Subcutaneous abdominal adipose tissue (tissue), 5 donors: Measurements from ENCODE around the gene XRCC5.

Experiments used
- H3K27ac ChIP-seq: one replicate; pipeline ENCODE4 v1.7.0; 2013; ENCODE audit warnings: low read depth, mild to moderate bottlenecking, inconsistent platforms, low read length, moderate library complexity
- H3K27me3 ChIP-seq, 5 donors: one replicate each; pipeline ENCODE4 v1.7.0; 2013; ENCODE audit warnings: low read length in 5 of 5, inconsistent platforms in 1 of 5; ENCODE audit not compliant: control insufficient read depth in 5 of 5, insufficient read depth in 4 of 5
- H3K36me3 ChIP-seq, 5 donors: one replicate each; pipeline ENCODE4 v1.7.0; 2013; ENCODE audit warnings: low read length in 5 of 5; ENCODE audit not compliant: control insufficient read depth in 5 of 5, insufficient read depth in 5 of 5
- H3K4me1 ChIP-seq, 5 donors: one replicate each; pipeline ENCODE4 v1.7.0; 2013; ENCODE audit warnings: low read length in 5 of 5, mild to moderate bottlenecking in 3 of 5, moderate library complexity in 1 of 5; ENCODE audit not compliant: control insufficient read depth in 5 of 5, insufficient read depth in 5 of 5
- H3K4me3 ChIP-seq, 5 donors: one replicate each; pipeline ENCODE4 v1.7.0; 2013; ENCODE audit warnings: low read length in 5 of 5, low read depth in 1 of 5
- H3K9ac ChIP-seq, 5 donors: one replicate each; pipeline ENCODE4 v1.7.0; 2013; ENCODE audit warnings: low read length in 5 of 5, mild to moderate bottlenecking in 4 of 5, moderate library complexity in 3 of 5
- H3K9me3 ChIP-seq, 5 donors: one replicate each; pipeline ENCODE4 v1.7.0; 2013; ENCODE audit warnings: low read length in 5 of 5; ENCODE audit not compliant: control insufficient read depth in 5 of 5
- donor health status: healthy.
- donor health status: healthy.
- donor health status: healthy.
- donor health status: healthy.
- donor health status: healthy.

XRCC5 gene

GRCh38 chr2:216163518-216163917 lies 54.4 kb downstream of the XRCC5 start:
- H3K4me3 ChIP-seq = no peak overlapping the region
- H3K27me3 ChIP-seq = no peaks in the 10 kb centered on the region
- H3K9ac ChIP-seq = no peak overlapping the region
- no peaks in the 10 kb centered on the region for H3K4me1 ChIP-seq
- H3K9me3 ChIP-seq = no peaks in the 10 kb centered on the region
- H3K27ac ChIP-seq = no peak overlapping the region
- H3K36me3 ChIP-seq = peaks cover 54 to 77% (median 65%) of the 10 kb centered on the region in 5 donors

- peaks cover 60 to 83% (median 70%) of the 10 kb centered on the region in 5 donors for H3K36me3 ChIP-seq
These were observed 54.9 kb downstream of the XRCC5 start for GRCh38 chr2:216164087-216164486.

GRCh38 chr2:216164576-216164975 lies 55.4 kb downstream of the XRCC5 start:
- no peak overlapping the region for H3K4me3 ChIP-seq
- no peak overlapping the region for H3K9ac ChIP-seq
- H3K36me3 ChIP-seq = peaks cover 62 to 88% (median 72%) of the 10 kb centered on the region in 5 donors
- H3K27ac ChIP-seq = no peak overlapping the region
- no peaks in the 10 kb centered on the region for H3K4me1 ChIP-seq
- H3K27me3 ChIP-seq = no peaks in the 10 kb centered on the region
- H3K9me3 ChIP-seq = no peaks in the 10 kb centered on the region

More at GRCh38 chr2:216164087-216164486, 54.9 kb downstream of the XRCC5 start:
- H3K27me3 ChIP-seq = no peaks in the 10 kb centered on the region
- no peaks in the 10 kb centered on the region for H3K4me1 ChIP-seq
- no peak overlapping the region for H3K27ac ChIP-seq
- no peak overlapping the region for H3K4me3 ChIP-seq
- no peak overlapping the region for H3K9ac ChIP-seq
- no peaks in the 10 kb centered on the region for H3K9me3 ChIP-seq

GRCh38 chr2:216165711-216166110 lies 56.6 kb downstream of the XRCC5 start:
- Histone ChIP-seq H3K36me3 (peaks cover 57 to 84% (median 67%) of the 10 kb centered on the region in 5 donors), H3K9ac (no peak overlapping the region), H3K4me1 (no peaks in the 10 kb centered on the region), H3K27ac (no peak overlapping the region), H3K9me3 (no peaks in the 10 kb centered on the region), H3K4me3 (no peak overlapping the region), H3K27me3 (no peaks in the 10 kb centered on the region)

GRCh38 chr2:216169087-216169486 lies 59.9 kb downstream of the XRCC5 start:
- peaks cover 34 to 54% (median 36%) of the 10 kb centered on the region in 5 donors for H3K36me3 ChIP-seq
- H3K27me3 ChIP-seq = no peaks in the 10 kb centered on the region
- H3K27ac ChIP-seq = no peak overlapping the region
- peaks cover 0 to 3% (median 0%) of the 10 kb centered on the region in 5 donors for H3K4me1 ChIP-seq
- no peak overlapping the region for H3K9ac ChIP-seq
- no peak overlapping the region for H3K4me3 ChIP-seq
- H3K9me3 ChIP-seq = no peaks in the 10 kb centered on the region

- Histone ChIP-seq H3K36me3 (peaks cover 29 to 51% (median 36%) of the 10 kb centered on the region in 5 donors), H3K9me3 (no peaks in the 10 kb centered on the region), H3K27ac (no peak overlapping the region), H3K4me3 (no peak overlapping the region), H3K9ac (no peak overlapping the region), H3K27me3 (no peaks in the 10 kb centered on the region), H3K4me1 (peaks cover 0 to 3% (median 0%) of the 10 kb centered on the region in 5 donors)
These were observed 61.1 kb downstream of the XRCC5 start for GRCh38 chr2:216170076-216170763.

GRCh38 chr2:216171011-216171410 lies 61.9 kb downstream of the XRCC5 start:
- no peaks in the 10 kb centered on the region for H3K27me3 ChIP-seq
- peaks cover 0 to 3% (median 0%) of the 10 kb centered on the region in 5 donors for H3K4me1 ChIP-seq
- H3K9me3 ChIP-seq = no peaks in the 10 kb centered on the region
- H3K4me3 ChIP-seq = no peak overlapping the region
- no peak overlapping the region for H3K9ac ChIP-seq
- peaks cover 27 to 51% (median 41%) of the 10 kb centered on the region in 5 donors for H3K36me3 ChIP-seq
- no peak overlapping the region for H3K27ac ChIP-seq

GRCh38 chr2:216172493-216172892 lies 63.3 kb downstream of the XRCC5 start:
- no peaks in the 10 kb centered on the region for H3K9me3 ChIP-seq
- H3K27me3 ChIP-seq = no peaks in the 10 kb centered on the region
- H3K36me3 ChIP-seq = peaks cover 25 to 41% (median 31%) of the 10 kb centered on the region in 5 donors
- H3K27ac ChIP-seq = no peak overlapping the region
- peaks cover 0 to 3% (median 0%) of the 10 kb centered on the region in 5 donors for H3K4me1 ChIP-seq
- H3K9ac ChIP-seq = no peak overlapping the region
- H3K4me3 ChIP-seq = no peak overlapping the region

GRCh38 chr2:216179015-216179414 lies 69.9 kb downstream of the XRCC5 start:
- H3K36me3 ChIP-seq = peaks cover 29 to 41% (median 35%) of the 10 kb centered on the region in 5 donors
- H3K9me3 ChIP-seq = no peaks in the 10 kb centered on the region
- H3K9ac ChIP-seq = no peak overlapping the region
- no peaks in the 10 kb centered on the region for H3K27me3 ChIP-seq
- H3K27ac ChIP-seq = no peak overlapping the region
- no peak overlapping the region for H3K4me3 ChIP-seq
- H3K4me1 ChIP-seq = peaks cover 0 to 3% (median 0%) of the 10 kb centered on the region in 5 donors

- Histone ChIP-seq H3K36me3 (peaks cover 13 to 30% (median 23%) of the 10 kb centered on the region in 5 donors), H3K4me1 (peaks cover 0 to 3% (median 0%) of the 10 kb centered on the region in 5 donors), H3K27me3 (no peaks in the 10 kb centered on the region), H3K4me3 (no peak overlapping the region), H3K9ac (no peak overlapping the region), H3K27ac (no peak overlapping the region), H3K9me3 (no peaks in the 10 kb centered on the region)
These were observed 72.2 kb downstream of the XRCC5 start for GRCh38 chr2:216181351-216181750.
